ENCODE results near the gene STARD8.

Gene STARD8

GRCh38 chrX:68721991-68722860 is 74.8 kb downstream of the STARD8 start:
- peaks cover 4% of the 10 kb centered on the region for H3K4me1 Mint-ChIP-seq
- no peak overlapping the region for H3K4me3 Mint-ChIP-seq
- H3K36me3 Mint-ChIP-seq (ENCODE audit: low read depth), result peaks cover 19% of the 10 kb centered on the region
- peaks cover 9% of the 10 kb centered on the region for H3K9me3 Mint-ChIP-seq
- no peak for TF ChIP-seq CTCF (IDR thresholded peaks at IDR 0.05; ENCODE audit: unreplicated experiment in 3 of 3)
- H3K27ac Mint-ChIP-seq, result no peak overlapping the region
- H3K27me3 Mint-ChIP-seq (ENCODE audit: low read depth), result no peaks in the 10 kb centered on the region

- Mint-ChIP-seq H3K27me3 (ENCODE audit: low read depth) (no peaks in the 10 kb centered on the region), H3K4me1 (peaks cover 4% of the 10 kb centered on the region), H3K27ac (no peak overlapping the region), H3K9me3 (peaks cover 9% of the 10 kb centered on the region), H3K36me3 (ENCODE audit: low read depth) (peaks cover 16% of the 10 kb centered on the region), H3K4me3 (no peak overlapping the region)
- no peak for TF ChIP-seq CTCF (IDR thresholded peaks at IDR 0.05; ENCODE audit: unreplicated experiment in 3 of 3)
These were observed 76.2 kb downstream of the STARD8 start for GRCh38 chrX:68723491-68724155.

- no peak for TF ChIP-seq CTCF (IDR thresholded peaks at IDR 0.05; ENCODE audit: unreplicated experiment in 3 of 3)
- no peak overlapping the region for H3K27ac Mint-ChIP-seq
- peaks cover 14% of the 10 kb centered on the region for H3K36me3 Mint-ChIP-seq (ENCODE audit: low read depth)
- no peak overlapping the region for H3K4me3 Mint-ChIP-seq
- H3K27me3 Mint-ChIP-seq (ENCODE audit: low read depth), result no peaks in the 10 kb centered on the region
- peaks cover 9% of the 10 kb centered on the region for H3K9me3 Mint-ChIP-seq
- peaks cover 3% of the 10 kb centered on the region for H3K4me1 Mint-ChIP-seq
These were observed 77.1 kb downstream of the STARD8 start for GRCh38 chrX:68724531-68725020.

- no peaks in the 10 kb centered on the region for H3K4me1 Mint-ChIP-seq
- H3K27ac Mint-ChIP-seq, result no peak overlapping the region
- no peaks in the 10 kb centered on the region for H3K27me3 Mint-ChIP-seq (ENCODE audit: low read depth)
- no peak overlapping the region for H3K4me3 Mint-ChIP-seq
- peaks cover 5% of the 10 kb centered on the region for H3K9me3 Mint-ChIP-seq
- no peak for TF ChIP-seq CTCF (IDR thresholded peaks at IDR 0.05; ENCODE audit: unreplicated experiment in 3 of 3)
- peaks cover 8% of the 10 kb centered on the region for H3K36me3 Mint-ChIP-seq (ENCODE audit: low read depth)
These were observed 78.4 kb downstream of the STARD8 start for GRCh38 chrX:68725756-68726365.

GRCh38 chrX:68726366-68726765 is 78.9 kb downstream of the STARD8 start:
- H3K27me3 Mint-ChIP-seq (ENCODE audit: low read depth), result no peaks in the 10 kb centered on the region

More at GRCh38 chrX:68726366-68726765, 78.9 kb downstream of the STARD8 start:
- Mint-ChIP-seq H3K4me3 (no peak overlapping the region), H3K36me3 (ENCODE audit: low read depth) (peaks cover 4% of the 10 kb centered on the region), H3K9me3 (peaks cover 3% of the 10 kb centered on the region), H3K4me1 (no peaks in the 10 kb centered on the region), H3K27ac (no peak overlapping the region)
- TF ChIP-seq CTCF (IDR thresholded peaks at IDR 0.05; ENCODE audit: unreplicated experiment in 3 of 3), result no peak

Measured in nephron (organoid).